Activated T-cell treated with anti-CD3 and anti-CD28 coated beads, Interleukin-2, amount 50 U/mL, for 4 hours (primary cell): ENCODE results near the gene VCL. TPM values are rescaled to one million over a fixed set of nuclear protein-coding genes. Genes with fewer than 3 reads are reported as not detected.
"Not testable (repeated sequence)": the region's sequence is repeated elsewhere in the genome, so short reads cannot be mapped to it uniquely, and the experiment has no call there.

Experiments
- ATAC-seq, 2 donors: fragments of 200-7000 bp; cut with Tn5 transposase; one replicate each; pipeline ENCODE4 v1.10.0; 2021
- DNase-seq: peaks from one replicate; pipeline ENCODE4 v3.0.0-alpha.2; 2020
- H3K27me3 Mint-ChIP-seq: one replicate; pipeline ENCODE4 v1.8.0; 2021; ENCODE audit warnings: low read depth, mixed read lengths
- H3K36me3 Mint-ChIP-seq: one replicate; pipeline ENCODE4 v1.8.0; 2022; ENCODE audit warnings: mixed read lengths; ENCODE audit not compliant: insufficient read depth
- H3K4me1 Mint-ChIP-seq: one replicate; pipeline ENCODE4 v1.8.0; 2021; ENCODE audit warnings: low read depth, mixed read lengths
- H3K4me3 Mint-ChIP-seq: one replicate; pipeline ENCODE4 v1.8.0; 2021; ENCODE audit warnings: mild to moderate bottlenecking, moderate library complexity, mixed read lengths
- H3K9me3 Mint-ChIP-seq: one replicate; pipeline ENCODE4 v1.8.0; 2021; ENCODE audit warnings: mixed read lengths
- total RNA-seq, 3 donors: library from RNA; stranded (reverse); gene quantifications; one replicate each; pipeline ENCODE4 v1.2.1, GENCODE V29; 2021

The VCL gene
- total RNA-seq, 3 donors from 2014 or later, result 12.4 to 16.3 (median 14.7) TPM

DNA sequence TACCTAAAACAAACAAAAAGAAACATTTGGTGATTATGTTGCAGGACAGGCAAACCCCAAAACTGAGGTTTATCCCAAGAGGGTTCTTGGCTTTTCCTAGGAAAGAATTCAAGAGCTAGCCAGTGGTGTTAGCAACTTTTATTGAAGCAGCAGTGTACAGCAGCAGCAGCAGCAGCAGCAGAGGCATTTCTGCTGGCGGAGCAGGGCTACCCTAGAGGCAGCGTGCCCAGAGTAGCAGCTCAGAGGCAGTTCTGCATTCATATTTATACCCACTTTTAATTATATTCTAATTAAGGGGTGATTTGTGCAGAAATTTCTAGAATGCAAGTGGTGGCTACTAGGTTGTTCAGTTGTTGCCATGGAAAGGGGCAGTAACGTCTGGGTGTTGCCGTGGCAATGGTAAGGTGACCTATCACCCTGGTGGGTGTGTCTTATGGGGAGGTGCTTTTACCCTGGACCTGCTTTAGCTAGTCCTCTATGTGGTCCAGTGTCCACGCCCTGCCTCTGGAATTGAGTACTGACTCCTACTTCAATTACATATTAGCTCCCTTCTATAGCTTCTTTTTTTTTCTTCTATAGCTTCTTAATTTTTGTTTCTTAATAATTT is 53.9 kb downstream of the VCL start:
- H3K36me3 Mint-ChIP-seq, result no peaks in the 10 kb centered on the region

DNA sequence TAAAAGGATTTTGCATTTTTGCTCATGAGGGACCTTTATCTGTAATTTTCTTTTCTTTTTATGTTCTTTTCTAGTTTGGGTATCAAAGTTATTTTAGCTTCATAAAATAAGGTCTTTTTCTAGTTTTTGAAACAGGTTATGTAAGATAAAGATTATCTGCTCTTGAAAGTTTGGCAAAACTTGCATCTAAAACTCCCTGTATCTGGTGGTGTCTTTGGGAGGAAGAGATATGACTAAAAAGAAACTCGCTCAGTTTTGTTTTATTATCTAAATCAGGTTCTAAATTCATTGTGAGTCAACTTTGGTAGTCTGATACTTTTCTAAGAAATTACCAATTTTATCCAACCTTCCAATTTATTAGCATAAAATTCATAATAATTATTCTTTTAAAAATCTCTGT is 55.1 kb downstream of the VCL start:
- Mint-ChIP-seq H3K4me1 (peaks cover 28% of the 10 kb centered on the region), H3K9me3 (no peaks in the 10 kb centered on the region), H3K4me3 (no peak overlapping the region), H3K36me3 (no peaks in the 10 kb centered on the region), H3K27me3 (no peaks in the 10 kb centered on the region)
- ATAC-seq, result no peak
- DNase-seq, result no peak

More for the DNA sequence above, 53.9 kb downstream of the VCL start:
- Mint-ChIP-seq H3K27me3 (no peaks in the 10 kb centered on the region), H3K4me1 (peaks cover 21% of the 10 kb centered on the region), H3K9me3 (no peaks in the 10 kb centered on the region), H3K4me3 (no peak overlapping the region)
- no peak for DNase-seq
- ATAC-seq, result no peak

DNA sequence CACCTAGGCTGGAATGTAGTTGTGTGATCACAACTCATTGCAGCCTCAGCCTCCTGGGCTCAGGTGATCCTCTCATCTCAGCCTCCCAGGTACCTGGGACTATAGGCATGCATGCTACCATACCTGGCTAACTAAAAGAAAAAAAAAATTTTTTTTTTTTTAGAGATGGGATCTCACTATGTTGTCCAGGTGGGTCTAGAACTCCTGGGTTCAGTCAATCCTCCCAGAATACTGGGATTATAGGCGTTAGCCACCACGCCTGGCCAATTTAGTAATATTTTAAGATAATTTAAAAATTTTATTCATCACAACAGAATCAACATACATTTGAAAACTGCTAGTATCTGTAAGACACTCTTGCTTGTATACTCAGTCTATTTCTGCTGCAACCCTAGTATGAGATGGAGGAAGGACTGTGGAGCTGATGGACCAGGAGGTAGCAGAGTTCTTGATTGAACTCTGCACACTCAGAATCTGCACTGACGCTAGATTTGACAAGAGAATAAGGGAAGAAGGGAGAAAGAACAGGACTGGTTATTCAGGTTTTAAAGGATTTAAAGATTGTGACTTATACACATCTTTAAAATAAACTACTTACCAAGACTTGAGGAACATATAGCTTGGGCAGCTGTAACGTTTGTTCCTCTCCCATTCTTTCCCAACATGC is 57.6 kb downstream of the VCL start:
- Mint-ChIP-seq H3K9me3 (no peaks in the 10 kb centered on the region), H3K27me3 (no peaks in the 10 kb centered on the region), H3K4me3 (no peak overlapping the region), H3K36me3 (no peaks in the 10 kb centered on the region), H3K4me1 (peaks cover 33% of the 10 kb centered on the region)
- DNase-seq (no peak), ATAC-seq (no peak)

DNA sequence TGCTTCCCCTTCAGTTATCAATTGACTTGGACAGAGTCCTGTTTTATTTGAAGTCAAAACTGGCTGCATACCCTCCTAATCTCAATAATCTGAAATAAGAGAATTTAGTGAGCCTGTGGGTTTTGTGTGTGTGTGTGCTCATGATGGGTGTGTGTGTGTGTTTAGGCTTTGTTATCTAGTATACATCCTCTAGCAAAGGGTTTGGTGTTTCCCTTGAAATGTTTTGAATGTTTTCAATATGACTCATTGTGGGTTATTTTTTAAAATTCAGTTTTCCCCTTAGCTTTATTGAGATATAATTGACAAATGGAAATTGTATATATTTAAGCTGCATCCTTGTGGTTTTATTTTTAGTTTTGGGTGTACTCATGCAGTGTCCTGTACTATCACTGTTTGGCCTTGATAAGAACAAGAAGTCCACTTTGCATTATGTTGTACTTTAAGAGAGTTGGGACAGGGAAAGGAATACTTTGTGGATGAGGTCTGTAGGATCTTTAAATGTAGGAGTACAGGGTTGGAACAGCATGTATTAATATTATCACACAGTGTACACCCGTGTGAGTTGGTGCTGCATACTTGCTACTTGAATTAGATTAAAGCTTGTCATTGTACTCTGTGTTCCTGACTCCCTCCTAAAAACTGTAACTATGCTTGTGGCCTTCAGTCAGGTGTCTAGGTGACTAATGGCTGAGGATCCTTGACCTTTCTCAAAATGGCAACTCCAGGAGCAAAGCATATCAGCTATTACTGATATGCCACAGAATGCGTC is 58.3 kb downstream of the VCL start:
- no peaks in the 10 kb centered on the region for H3K27me3 Mint-ChIP-seq
- ATAC-seq (peak; percentile 91), DNase-seq (no peak)
- H3K4me3 Mint-ChIP-seq, result peak overlapping the region; percentile 37
- H3K4me1 Mint-ChIP-seq, result peaks cover 37% of the 10 kb centered on the region
- H3K9me3 Mint-ChIP-seq, result no peaks in the 10 kb centered on the region
- H3K36me3 Mint-ChIP-seq, result no peaks in the 10 kb centered on the region

DNA sequence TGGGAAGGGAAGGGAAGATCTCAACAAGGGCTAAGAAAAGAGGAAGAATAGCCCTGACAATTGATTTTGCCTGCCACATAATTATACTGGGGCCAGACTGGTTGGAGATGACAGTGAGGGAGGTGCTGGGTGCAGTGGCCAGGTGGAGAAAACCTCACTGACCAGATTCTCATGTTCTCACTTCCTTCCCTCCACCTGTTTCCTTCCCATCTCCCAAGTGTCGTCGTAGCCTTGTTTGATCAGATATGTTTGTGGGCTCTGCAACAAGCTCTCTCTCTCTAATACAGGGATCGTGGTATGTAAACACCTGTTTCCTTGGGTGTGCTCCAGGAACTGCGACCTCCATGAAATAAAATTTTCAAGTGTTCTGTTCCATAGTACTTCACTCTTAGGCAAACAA is 60.2 kb downstream of the VCL start:
- no peaks in the 10 kb centered on the region for H3K9me3 Mint-ChIP-seq
- no peaks in the 10 kb centered on the region for H3K27me3 Mint-ChIP-seq
- no peaks in the 10 kb centered on the region for H3K36me3 Mint-ChIP-seq
- no peak overlapping the region for H3K4me3 Mint-ChIP-seq
- ATAC-seq, result no peak
- peaks cover 40% of the 10 kb centered on the region for H3K4me1 Mint-ChIP-seq
- DNase-seq, result no peak

DNA sequence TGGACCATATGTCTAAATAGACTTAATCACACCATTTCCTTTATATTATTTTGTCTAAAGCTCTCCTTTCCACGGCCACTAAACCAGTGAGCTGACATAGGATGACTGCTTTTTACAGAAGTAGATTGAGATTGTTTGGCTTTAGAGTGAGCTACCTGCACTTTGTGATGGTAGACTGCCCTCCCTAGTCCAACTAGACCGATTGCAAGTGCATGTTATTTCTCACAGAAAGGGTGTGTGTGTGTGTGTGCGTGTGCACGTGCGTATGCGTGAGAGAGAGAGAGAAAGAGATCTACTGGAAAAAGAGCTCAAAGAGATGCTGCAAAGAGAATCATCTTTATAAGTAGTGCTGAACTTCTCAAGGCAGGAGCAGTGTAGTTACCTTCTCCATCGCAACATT is 60.7 kb downstream of the VCL start:
- ATAC-seq (peak in 1 of 2 donors; percentile 29), DNase-seq (no peak)
- no peaks in the 10 kb centered on the region for H3K27me3 Mint-ChIP-seq
- H3K4me1 Mint-ChIP-seq, result peaks cover 39% of the 10 kb centered on the region
- H3K4me3 Mint-ChIP-seq, result no peak overlapping the region
- peaks cover 3% of the 10 kb centered on the region for H3K36me3 Mint-ChIP-seq
- no peaks in the 10 kb centered on the region for H3K9me3 Mint-ChIP-seq

DNA sequence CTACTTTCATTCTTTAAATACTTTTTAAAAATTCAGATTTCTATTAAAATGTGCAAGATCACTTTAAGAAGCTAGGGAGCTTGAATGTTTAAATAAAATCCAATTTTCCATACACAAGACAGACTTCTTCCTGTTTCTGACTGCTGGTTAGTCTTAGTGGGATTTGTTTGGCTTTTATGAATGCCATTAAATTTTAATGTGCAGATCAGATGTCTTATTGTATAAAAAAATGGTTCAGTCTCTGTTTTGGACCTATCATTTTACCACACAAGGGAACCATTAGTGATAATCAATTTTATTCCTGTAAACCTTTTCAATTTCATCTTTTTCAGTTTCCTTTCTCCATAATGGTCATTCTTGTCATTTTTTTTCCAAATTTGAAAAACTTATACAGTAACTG is 63.2 kb downstream of the VCL start:
- ATAC-seq (no peak), DNase-seq (no peak)
- H3K4me1 Mint-ChIP-seq, result peaks cover 31% of the 10 kb centered on the region
- H3K36me3 Mint-ChIP-seq, result peaks cover 10% of the 10 kb centered on the region
- no peaks in the 10 kb centered on the region for H3K27me3 Mint-ChIP-seq
- H3K4me3 Mint-ChIP-seq, result no peak overlapping the region
- no peaks in the 10 kb centered on the region for H3K9me3 Mint-ChIP-seq

DNA sequence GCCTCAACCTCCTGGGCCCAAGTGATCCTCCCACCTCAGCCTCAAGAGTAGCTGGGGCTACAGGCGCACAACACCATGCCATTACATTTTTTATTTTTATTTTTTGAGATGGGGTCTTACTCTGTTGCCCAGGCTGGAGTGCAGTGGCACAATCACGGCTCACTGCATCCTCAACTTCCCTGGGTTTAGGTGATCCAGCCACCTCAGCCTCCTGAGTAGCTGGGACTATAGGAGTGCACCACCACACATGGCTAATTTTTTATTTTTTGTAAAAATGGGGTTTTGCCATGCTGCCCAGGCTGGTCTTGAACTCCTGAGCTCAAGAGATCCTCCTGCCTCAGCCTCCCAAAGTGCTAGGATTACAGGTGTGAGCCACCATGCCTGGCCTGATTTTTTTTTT is 64.1 kb downstream of the VCL start:
- not testable (repeated sequence) for H3K4me3 Mint-ChIP-seq, DNase-seq, ATAC-seq, H3K27me3 Mint-ChIP-seq, H3K9me3 Mint-ChIP-seq
- Mint-ChIP-seq H3K4me1 (peaks cover 25% of the 10 kb centered on the region), H3K36me3 (peaks cover 10% of the 10 kb centered on the region)

DNA sequence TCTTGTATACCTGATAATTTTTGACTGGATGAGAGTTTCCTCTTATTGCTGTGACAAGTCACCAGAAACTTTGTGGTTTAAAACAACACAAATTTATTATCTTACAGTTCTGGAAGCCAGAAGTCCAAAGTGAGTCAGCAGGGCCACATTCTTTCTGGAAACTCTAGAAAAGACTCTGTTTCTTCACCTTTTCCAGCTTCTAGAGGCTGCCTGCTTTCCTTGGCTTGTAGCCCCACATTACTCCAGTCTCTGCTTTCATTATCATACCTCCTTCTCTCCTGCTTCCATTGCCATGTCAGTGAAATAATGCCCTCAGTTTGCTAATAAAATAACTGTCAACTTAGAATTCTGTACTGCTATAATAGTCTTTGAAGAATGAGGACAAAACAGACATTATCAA is 65.3 kb downstream of the VCL start:
- no peaks in the 10 kb centered on the region for H3K27me3 Mint-ChIP-seq
- ATAC-seq (no peak), DNase-seq (no peak)
- peaks cover 12% of the 10 kb centered on the region for H3K36me3 Mint-ChIP-seq
- H3K9me3 Mint-ChIP-seq, result no peaks in the 10 kb centered on the region
- peaks cover 18% of the 10 kb centered on the region for H3K4me1 Mint-ChIP-seq
- no peak overlapping the region for H3K4me3 Mint-ChIP-seq

DNA sequence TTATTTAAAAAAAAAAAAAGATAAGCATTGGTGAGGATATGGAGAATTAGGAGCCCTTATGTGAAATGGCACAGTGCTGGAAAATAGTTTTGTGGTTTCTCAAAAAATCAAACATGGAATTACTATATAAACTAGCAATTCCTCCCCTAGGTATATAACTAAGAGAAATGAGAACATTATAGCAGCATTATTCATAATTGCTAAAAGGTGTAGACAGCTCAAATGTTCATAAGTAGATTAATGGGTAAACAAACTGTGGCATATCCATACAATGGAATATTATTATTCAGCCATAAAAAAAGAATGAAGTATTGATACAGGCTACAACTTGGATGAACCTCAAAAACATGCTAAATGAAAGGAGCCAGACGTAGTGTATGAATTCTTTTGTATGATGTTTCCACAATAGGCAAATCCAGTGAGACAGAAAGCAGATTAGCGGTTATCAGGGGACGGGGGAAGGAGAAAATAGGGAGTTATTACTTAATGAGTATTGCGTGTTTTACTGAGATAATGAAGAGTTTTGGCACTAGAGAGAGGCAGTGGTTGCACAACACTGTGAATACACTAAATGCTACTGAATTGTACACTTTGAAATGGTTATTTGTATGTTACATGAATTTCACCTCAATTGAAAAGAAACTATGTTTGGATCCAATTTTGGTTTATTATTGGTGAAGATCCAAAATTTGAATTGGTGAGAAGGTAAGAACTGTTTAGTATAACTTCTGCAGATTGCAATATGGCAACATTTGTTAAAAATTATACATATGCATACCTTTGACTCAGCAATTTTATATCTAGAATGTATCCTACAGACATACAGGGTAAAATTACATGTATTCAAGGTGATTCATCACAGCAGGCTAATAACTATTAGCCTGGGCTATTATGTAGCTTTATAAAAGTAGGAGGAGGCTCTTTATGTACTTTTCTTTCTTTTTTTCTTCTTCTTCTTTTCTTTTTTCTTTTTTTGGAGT is 69.7 kb downstream of the VCL start:
- Mint-ChIP-seq H3K9me3 (no peaks in the 10 kb centered on the region), H3K4me1 (peaks cover 2% of the 10 kb centered on the region), H3K36me3 (peaks cover 25% of the 10 kb centered on the region), H3K27me3 (no peaks in the 10 kb centered on the region), H3K4me3 (no peak overlapping the region)
- no peak for ATAC-seq
- DNase-seq, result no peak

DNA sequence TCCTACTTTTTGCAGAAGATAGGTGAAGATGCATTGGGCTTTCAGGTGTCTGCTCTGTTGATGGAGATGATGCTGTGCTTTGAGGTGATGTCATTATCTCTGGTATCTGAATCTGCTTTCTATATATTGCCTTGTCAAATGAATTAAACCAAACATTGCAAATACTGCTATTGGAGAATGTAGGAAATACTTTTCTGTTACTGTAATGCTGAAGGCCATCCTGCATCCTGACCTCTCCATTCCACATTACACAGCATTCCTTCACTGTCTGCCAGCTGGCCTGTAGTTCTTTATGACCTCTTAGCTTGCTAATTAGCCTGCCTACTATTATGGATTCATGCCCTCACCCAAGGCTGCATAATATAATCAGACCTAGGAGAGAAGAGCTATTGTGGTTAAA is 73.2 kb downstream of the VCL start:
- Mint-ChIP-seq H3K4me3 (no peak overlapping the region), H3K27me3 (no peaks in the 10 kb centered on the region), H3K36me3 (peaks cover 30% of the 10 kb centered on the region), H3K9me3 (no peaks in the 10 kb centered on the region), H3K4me1 (peaks cover 9% of the 10 kb centered on the region)
- DNase-seq, result no peak
- ATAC-seq, result no peak

DNA sequence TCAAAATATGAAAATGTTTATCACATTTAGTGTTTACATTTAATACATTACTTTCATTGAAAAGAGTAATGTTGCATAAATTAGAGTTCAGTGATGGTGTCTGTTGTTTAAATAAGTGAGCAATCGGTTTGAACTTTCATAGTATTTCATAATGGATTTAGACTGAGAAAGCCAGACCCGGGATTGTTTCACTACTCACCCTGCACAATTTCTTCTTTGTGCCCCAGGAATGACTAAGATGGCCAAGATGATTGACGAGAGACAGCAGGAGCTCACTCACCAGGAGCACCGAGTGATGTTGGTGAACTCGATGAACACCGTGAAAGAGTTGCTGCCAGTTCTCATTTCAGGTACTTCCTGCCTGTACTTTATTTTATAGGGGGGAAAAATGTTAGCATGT is 74.6 kb downstream of the VCL start:
- DNase-seq, result no peak
- Mint-ChIP-seq H3K4me3 (no peak overlapping the region), H3K27me3 (no peaks in the 10 kb centered on the region), H3K4me1 (peaks cover 14% of the 10 kb centered on the region), H3K9me3 (no peaks in the 10 kb centered on the region), H3K36me3 (peaks cover 30% of the 10 kb centered on the region)
- no peak for ATAC-seq

DNA sequence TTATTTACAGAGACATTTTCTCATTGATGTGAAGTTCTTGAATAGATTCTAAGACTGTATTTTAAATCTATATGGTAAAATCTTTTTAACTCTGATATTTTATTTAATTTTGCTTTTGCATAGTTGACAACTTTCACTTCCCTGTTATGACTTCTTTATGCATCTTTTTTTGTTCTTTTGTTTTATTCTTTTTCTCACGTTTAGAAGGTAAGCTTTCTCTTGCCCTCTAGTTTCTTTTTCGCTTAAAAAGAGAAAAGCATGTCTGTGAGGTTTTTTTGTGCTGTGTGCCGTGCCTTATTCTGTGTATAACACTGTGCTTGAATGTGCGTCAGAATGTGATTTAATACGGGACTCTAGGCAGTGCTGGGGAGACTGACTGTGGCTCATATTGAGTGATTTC is 78.0 kb downstream of the VCL start:
- ATAC-seq (no peak), DNase-seq (no peak)
- Mint-ChIP-seq H3K4me3 (no peak overlapping the region), H3K4me1 (peaks cover 41% of the 10 kb centered on the region), H3K36me3 (peaks cover 27% of the 10 kb centered on the region), H3K9me3 (no peaks in the 10 kb centered on the region), H3K27me3 (no peaks in the 10 kb centered on the region)

DNA sequence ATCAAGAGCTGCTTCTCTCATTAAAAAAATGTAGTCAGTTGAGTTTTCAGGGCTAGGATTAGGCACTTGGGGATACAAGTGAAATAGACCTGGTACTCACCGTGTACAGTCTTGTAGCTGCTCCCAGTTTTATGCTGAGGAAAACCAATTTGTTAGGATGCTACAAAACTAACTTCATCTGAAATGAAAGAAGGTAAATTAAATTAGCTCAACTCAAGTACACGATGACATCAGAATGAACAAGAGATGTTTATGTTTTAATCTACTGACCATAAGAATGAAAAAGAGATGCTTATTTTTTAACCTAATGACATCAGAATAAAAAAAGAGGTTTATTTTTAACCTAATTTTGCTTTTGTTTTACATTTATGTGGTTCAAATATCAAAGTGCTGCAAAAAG is 79.0 kb downstream of the VCL start:
- Mint-ChIP-seq H3K4me3 (no peak overlapping the region), H3K9me3 (no peaks in the 10 kb centered on the region), H3K27me3 (no peaks in the 10 kb centered on the region), H3K4me1 (peaks cover 45% of the 10 kb centered on the region), H3K36me3 (peaks cover 23% of the 10 kb centered on the region)
- ATAC-seq (no peak), DNase-seq (no peak)
